Measurements from ENCODE around the gene GABRD.

GABRD gene, protein sequence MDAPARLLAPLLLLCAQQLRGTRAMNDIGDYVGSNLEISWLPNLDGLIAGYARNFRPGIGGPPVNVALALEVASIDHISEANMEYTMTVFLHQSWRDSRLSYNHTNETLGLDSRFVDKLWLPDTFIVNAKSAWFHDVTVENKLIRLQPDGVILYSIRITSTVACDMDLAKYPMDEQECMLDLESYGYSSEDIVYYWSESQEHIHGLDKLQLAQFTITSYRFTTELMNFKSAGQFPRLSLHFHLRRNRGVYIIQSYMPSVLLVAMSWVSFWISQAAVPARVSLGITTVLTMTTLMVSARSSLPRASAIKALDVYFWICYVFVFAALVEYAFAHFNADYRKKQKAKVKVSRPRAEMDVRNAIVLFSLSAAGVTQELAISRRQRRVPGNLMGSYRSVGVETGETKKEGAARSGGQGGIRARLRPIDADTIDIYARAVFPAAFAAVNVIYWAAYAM

DNA sequence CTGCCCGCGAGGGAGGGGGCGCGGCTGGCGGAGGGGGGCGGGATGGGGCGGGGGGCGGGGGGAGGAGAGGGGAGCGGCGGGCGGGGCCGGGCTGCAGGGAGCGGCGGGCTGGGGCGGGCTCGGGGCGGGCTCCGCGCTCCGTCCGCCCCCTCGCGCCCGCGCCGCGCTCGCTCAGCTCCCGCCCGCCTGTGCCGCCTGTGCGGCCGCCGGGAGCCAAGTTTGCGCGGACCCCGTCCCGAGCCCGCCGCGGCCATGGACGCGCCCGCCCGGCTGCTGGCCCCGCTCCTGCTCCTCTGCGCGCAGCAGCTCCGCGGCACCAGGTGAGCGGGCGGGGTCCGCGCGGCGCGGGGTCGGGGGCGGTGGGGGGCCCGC is at the start of gene GABRD:
GABRD (plus strand) TSS at position 174 of the 372 bp plus-strand sequence; CDS start at position 253, 79 bp downstream.
- H3K27me3 ChIP-seq (ENCODE audit: control insufficient read depth in 1 of 2, insufficient read depth in 2 of 2, low read length in 2 of 2): peaks cover 54 to 62% of the 10 kb centered on the region in 2 donors
- H3K27ac ChIP-seq (ENCODE audit: low read depth, low read length): no peak within 1 kb of the TSS
- H3K4me3 ChIP-seq (ENCODE audit: low read depth in 1 of 2, low read length in 2 of 2): no peak within 1 kb of the TSS
- H3K36me3 ChIP-seq (ENCODE audit: control insufficient read depth in 1 of 2, insufficient read depth in 2 of 2, low read length in 2 of 2): no peaks in the 10 kb centered on the region
- peaks cover 0 to 7% of the 10 kb centered on the region in 2 donors for H3K4me1 ChIP-seq (ENCODE audit: control insufficient read depth in 1 of 2, insufficient read depth in 2 of 2, low read length in 2 of 2)
- no peak within 1 kb of the TSS for H3K9ac ChIP-seq (ENCODE audit: low read depth in 1 of 2, low read length in 2 of 2)
- no peaks in the 10 kb centered on the region for H3K9me3 ChIP-seq (ENCODE audit: control insufficient read depth in 1 of 2, low read length in 2 of 2)

DNA sequence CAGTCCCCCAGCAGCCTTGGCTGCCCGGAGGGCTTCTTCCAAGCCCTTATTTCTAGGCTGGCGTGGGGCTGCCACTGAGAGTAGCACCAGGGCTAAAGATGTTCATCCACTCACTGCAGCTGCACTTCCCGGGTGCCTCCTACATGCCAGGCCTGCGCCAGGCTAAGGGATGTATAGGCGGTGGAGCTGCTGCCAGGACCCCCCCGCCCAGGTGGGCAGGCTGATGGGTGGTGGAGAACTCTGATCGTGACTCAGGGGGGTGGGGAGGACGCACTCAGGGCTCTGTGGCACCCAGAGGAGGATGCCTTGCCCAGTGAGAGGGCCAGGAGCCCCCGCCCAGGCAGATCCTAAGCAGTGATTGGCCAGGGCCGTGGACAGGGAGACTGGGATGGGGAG is 49.6 kb upstream of the GABRD start:
- Histone ChIP-seq H3K9ac (ENCODE audit: low read depth in 1 of 2, low read length in 2 of 2) (no peak overlapping the region), H3K4me1 (ENCODE audit: control insufficient read depth in 1 of 2, insufficient read depth in 2 of 2, low read length in 2 of 2) (no peaks in the 10 kb centered on the region), H3K27me3 (ENCODE audit: control insufficient read depth in 1 of 2, insufficient read depth in 2 of 2, low read length in 2 of 2) (peaks cover 0 to 3% of the 10 kb centered on the region in 2 donors), H3K36me3 (ENCODE audit: control insufficient read depth in 1 of 2, insufficient read depth in 2 of 2, low read length in 2 of 2) (no peaks in the 10 kb centered on the region), H3K9me3 (ENCODE audit: control insufficient read depth in 1 of 2, low read length in 2 of 2) (peaks cover 0 to 5% of the 10 kb centered on the region in 2 donors), H3K4me3 (ENCODE audit: low read depth in 1 of 2, low read length in 2 of 2) (no peak overlapping the region), H3K27ac (ENCODE audit: low read depth, low read length) (no peak overlapping the region)

DNA sequence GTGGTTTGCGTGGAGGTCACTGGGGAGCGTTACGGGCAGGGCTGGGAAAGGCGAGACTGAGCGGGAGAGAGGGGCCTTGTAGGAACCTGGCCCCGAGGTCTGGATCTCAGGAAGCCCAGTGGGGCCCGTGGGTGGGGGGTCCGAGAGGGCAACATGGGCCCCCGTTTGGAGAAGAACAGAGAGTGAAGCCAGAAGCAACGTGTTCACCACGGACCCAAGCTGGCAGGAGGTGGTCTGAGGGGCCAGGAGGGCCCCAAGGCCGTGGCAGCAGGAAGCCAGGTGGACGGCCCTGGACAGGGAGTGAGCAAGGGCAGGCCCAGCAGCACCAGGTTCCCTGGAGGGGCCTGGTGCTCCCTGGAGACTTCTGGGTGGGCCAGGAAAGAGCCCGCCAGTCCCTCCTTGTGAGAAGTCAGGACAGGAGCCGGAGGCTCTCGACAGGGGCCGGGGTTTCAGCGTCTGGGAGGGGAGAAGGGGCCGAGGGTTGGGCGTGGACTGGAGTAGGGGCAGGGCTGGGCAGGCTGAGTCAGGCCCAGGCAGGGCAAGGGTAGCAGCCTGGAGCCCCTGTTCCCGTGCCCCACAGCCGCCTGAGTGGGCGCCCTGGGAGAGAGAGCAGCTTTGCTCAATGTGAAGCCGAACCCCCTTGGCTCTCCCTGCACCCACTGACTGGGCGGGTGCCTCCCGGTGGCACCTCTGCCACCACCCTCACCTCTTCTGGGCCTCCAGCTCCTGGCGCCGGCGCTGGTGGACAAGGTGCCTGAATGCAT is 49.0 kb upstream of the GABRD start:
- Histone ChIP-seq H3K36me3 (ENCODE audit: control insufficient read depth in 1 of 2, insufficient read depth in 2 of 2, low read length in 2 of 2) (no peaks in the 10 kb centered on the region), H3K27ac (ENCODE audit: low read depth, low read length) (no peak overlapping the region), H3K9me3 (ENCODE audit: control insufficient read depth in 1 of 2, low read length in 2 of 2) (peaks cover 0 to 5% of the 10 kb centered on the region in 2 donors), H3K4me3 (ENCODE audit: low read depth in 1 of 2, low read length in 2 of 2) (no peak overlapping the region), H3K4me1 (ENCODE audit: control insufficient read depth in 1 of 2, insufficient read depth in 2 of 2, low read length in 2 of 2) (no peaks in the 10 kb centered on the region), H3K27me3 (ENCODE audit: control insufficient read depth in 1 of 2, insufficient read depth in 2 of 2, low read length in 2 of 2) (no peaks in the 10 kb centered on the region), H3K9ac (ENCODE audit: low read depth in 1 of 2, low read length in 2 of 2) (no peak overlapping the region)

DNA sequence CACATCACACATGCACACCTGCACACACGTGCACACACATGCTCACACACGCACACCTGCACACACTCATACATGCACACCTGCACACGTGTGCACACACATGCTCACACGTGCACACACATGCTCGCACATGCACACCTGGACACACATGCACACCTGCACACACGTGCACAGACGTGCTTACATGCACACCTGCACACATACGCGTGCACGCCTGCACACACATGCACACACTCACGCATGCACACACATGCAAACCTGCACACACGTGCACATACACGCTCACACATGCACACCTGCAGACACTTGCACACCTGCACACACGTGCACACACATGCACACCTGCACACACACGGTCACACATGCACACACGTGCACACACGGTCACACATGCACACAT is 48.1 kb upstream of the GABRD start:
- H3K9ac ChIP-seq (ENCODE audit: low read depth in 1 of 2, low read length in 2 of 2): no peak overlapping the region
- no peak overlapping the region for H3K27ac ChIP-seq (ENCODE audit: low read depth, low read length)
- H3K27me3 ChIP-seq (ENCODE audit: control insufficient read depth in 1 of 2, insufficient read depth in 2 of 2, low read length in 2 of 2): no peaks in the 10 kb centered on the region
- H3K4me1 ChIP-seq (ENCODE audit: control insufficient read depth in 1 of 2, insufficient read depth in 2 of 2, low read length in 2 of 2): no peaks in the 10 kb centered on the region
- no peaks in the 10 kb centered on the region for H3K36me3 ChIP-seq (ENCODE audit: control insufficient read depth in 1 of 2, insufficient read depth in 2 of 2, low read length in 2 of 2)
- peaks cover 0 to 5% of the 10 kb centered on the region in 2 donors for H3K9me3 ChIP-seq (ENCODE audit: control insufficient read depth in 1 of 2, low read length in 2 of 2)
- H3K4me3 ChIP-seq (ENCODE audit: low read depth in 1 of 2, low read length in 2 of 2): no peak overlapping the region

DNA sequence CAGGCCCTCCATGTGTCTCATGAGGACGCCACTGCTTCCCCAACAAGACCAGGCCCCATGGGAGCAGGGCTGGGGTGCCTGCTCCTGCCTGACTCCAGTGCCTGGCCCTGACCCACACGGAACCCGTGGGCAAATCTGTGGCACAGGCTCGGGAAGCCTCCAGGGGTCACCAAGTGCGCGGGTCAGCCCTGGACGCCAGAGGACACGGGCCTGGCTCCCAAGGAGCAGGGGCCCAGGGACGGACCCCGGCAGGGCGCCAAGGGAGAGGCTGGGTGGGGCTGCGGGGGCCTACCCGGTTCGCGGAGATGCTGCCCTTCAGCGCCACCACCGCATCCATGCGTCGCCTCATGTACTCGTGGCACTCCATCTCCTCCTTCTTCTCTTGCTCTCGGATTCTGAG is 47.5 kb upstream of the GABRD start:
- Histone ChIP-seq H3K9ac (ENCODE audit: low read depth in 1 of 2, low read length in 2 of 2) (no peak overlapping the region), H3K4me3 (ENCODE audit: low read depth in 1 of 2, low read length in 2 of 2) (no peak overlapping the region), H3K4me1 (ENCODE audit: control insufficient read depth in 1 of 2, insufficient read depth in 2 of 2, low read length in 2 of 2) (no peaks in the 10 kb centered on the region), H3K27me3 (ENCODE audit: control insufficient read depth in 1 of 2, insufficient read depth in 2 of 2, low read length in 2 of 2) (no peaks in the 10 kb centered on the region), H3K9me3 (ENCODE audit: control insufficient read depth in 1 of 2, low read length in 2 of 2) (peaks cover 0 to 5% of the 10 kb centered on the region in 2 donors), H3K36me3 (ENCODE audit: control insufficient read depth in 1 of 2, insufficient read depth in 2 of 2, low read length in 2 of 2) (no peaks in the 10 kb centered on the region), H3K27ac (ENCODE audit: low read depth, low read length) (no peak overlapping the region)

DNA sequence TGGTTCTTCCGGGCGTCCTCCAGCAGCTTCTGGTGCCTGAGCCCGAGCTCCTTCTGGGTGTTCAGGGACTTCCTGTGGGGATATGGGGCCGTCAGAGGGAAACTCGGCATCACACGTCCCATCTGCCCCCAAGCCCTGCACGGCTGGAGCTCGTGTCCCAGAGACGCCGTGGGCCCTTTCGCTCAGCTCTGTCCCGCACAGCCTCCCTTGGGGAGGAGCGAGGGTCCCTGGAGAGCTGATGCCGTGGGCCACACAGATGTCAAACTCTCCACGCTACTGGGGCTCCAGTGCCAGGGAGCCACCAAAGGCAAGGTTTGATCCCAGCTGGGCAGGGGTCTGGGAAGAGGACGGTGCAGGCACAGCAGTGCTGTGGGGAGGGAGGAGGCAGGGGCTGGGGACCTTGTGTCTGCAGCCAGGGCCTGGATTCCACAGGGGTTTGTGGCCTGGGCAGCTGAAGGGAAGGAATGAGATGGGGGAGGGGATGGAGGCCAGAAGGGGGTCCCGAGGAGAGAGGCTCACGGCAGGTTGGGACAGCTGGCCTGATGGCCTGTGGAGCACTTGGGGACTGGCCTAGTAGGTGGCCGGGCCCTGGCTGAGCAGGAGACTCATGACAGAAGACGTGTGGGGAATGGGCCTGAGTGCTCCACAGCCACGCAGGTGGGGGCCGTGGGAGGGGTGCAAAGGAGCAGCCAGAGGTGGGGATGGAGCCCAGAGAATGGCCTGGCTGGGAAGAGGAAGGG is 46.0 kb upstream of the GABRD start:
- H3K27ac ChIP-seq (ENCODE audit: low read depth, low read length): no peak overlapping the region
- H3K36me3 ChIP-seq (ENCODE audit: control insufficient read depth in 1 of 2, insufficient read depth in 2 of 2, low read length in 2 of 2): no peaks in the 10 kb centered on the region
- H3K27me3 ChIP-seq (ENCODE audit: control insufficient read depth in 1 of 2, insufficient read depth in 2 of 2, low read length in 2 of 2): no peaks in the 10 kb centered on the region
- H3K9ac ChIP-seq (ENCODE audit: low read depth in 1 of 2, low read length in 2 of 2): no peak overlapping the region
- H3K4me3 ChIP-seq (ENCODE audit: low read depth in 1 of 2, low read length in 2 of 2): no peak overlapping the region
- H3K9me3 ChIP-seq (ENCODE audit: control insufficient read depth in 1 of 2, low read length in 2 of 2): peaks cover 0 to 5% of the 10 kb centered on the region in 2 donors
- H3K4me1 ChIP-seq (ENCODE audit: control insufficient read depth in 1 of 2, insufficient read depth in 2 of 2, low read length in 2 of 2): no peaks in the 10 kb centered on the region

DNA sequence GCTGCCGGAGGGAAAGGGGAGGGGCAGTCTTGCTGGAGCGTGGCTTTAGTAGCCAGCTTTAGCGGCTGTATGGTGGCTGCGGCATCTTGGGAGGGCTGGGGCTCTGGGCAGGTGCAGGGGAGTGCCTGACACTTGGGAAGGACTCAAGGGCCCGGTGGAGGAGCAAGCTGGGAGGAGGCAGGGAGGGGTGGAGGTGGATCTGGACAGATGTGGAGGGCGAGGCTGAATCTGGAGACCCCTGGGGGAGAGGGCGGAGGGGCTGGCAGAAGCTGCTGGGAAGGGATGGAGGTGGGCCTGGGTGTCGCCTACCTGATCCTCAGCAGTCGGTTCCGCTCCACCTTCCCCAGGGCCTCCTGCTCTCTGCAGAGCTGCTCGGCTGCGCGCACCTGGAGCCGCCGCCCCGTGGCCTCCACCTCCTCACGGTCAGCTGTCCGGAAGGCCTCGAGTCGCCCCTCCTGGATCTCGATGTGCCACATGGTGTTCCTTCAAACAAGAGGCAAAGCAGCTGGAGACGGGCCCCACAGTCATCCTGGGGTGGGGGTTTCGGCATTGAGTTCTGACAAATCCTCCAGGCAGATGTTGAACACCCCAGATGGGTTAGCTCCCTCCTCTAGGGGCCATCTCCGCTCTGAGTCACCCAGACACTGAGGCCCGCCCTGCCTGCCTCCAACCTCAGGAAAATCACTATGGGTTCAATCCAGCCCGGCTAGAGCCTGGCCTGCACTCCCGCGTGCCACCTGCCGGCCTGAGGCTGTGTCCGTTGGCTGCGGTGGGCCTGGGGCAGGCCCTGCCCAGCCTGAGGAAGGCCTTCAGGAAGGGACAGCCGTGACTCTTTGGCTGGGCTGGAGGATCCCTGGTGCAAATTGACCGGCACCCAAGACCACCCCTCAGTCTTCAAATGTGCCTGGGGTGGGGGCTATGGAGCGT is 45.2 kb upstream of the GABRD start:
- H3K9ac ChIP-seq (ENCODE audit: low read depth in 1 of 2, low read length in 2 of 2): no peak overlapping the region
- H3K4me3 ChIP-seq (ENCODE audit: low read depth in 1 of 2, low read length in 2 of 2): no peak overlapping the region
- no peaks in the 10 kb centered on the region for H3K27me3 ChIP-seq (ENCODE audit: control insufficient read depth in 1 of 2, insufficient read depth in 2 of 2, low read length in 2 of 2)
- H3K27ac ChIP-seq (ENCODE audit: low read depth, low read length): no peak overlapping the region
- peaks cover under 1 to 5% of the 10 kb centered on the region in 2 donors for H3K9me3 ChIP-seq (ENCODE audit: control insufficient read depth in 1 of 2, low read length in 2 of 2)
- H3K36me3 ChIP-seq (ENCODE audit: control insufficient read depth in 1 of 2, insufficient read depth in 2 of 2, low read length in 2 of 2): no peaks in the 10 kb centered on the region
- H3K4me1 ChIP-seq (ENCODE audit: control insufficient read depth in 1 of 2, insufficient read depth in 2 of 2, low read length in 2 of 2): no peaks in the 10 kb centered on the region

DNA sequence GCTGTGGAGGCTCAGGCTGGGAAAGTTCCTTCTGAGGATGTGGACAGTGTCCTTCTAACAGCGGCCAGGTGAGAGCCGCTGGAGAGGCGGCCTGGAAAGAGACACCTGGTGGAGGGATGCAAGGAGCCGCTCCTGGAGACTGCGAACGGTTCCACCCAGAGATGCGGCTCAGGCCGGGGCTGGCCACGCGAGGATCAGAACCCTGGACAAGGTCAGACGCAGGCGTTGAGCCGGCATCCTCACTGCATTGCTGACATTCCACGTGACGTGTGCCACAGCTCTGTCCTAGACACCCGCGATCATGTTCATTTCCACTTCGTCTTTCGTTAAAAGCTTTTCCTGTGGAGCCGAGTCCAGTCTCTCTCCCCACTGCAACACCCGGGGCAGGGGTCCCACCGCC is 44.3 kb upstream of the GABRD start:
- Histone ChIP-seq H3K27me3 (ENCODE audit: control insufficient read depth in 1 of 2, insufficient read depth in 2 of 2, low read length in 2 of 2) (no peaks in the 10 kb centered on the region), H3K4me1 (ENCODE audit: control insufficient read depth in 1 of 2, insufficient read depth in 2 of 2, low read length in 2 of 2) (no peaks in the 10 kb centered on the region), H3K4me3 (ENCODE audit: low read depth in 1 of 2, low read length in 2 of 2) (no peak overlapping the region), H3K9me3 (ENCODE audit: control insufficient read depth in 1 of 2, low read length in 2 of 2) (peaks cover 8 to 12% of the 10 kb centered on the region in 2 donors), H3K9ac (ENCODE audit: low read depth in 1 of 2, low read length in 2 of 2) (no peak overlapping the region), H3K36me3 (ENCODE audit: control insufficient read depth in 1 of 2, insufficient read depth in 2 of 2, low read length in 2 of 2) (no peaks in the 10 kb centered on the region), H3K27ac (ENCODE audit: low read depth, low read length) (no peak overlapping the region)

DNA sequence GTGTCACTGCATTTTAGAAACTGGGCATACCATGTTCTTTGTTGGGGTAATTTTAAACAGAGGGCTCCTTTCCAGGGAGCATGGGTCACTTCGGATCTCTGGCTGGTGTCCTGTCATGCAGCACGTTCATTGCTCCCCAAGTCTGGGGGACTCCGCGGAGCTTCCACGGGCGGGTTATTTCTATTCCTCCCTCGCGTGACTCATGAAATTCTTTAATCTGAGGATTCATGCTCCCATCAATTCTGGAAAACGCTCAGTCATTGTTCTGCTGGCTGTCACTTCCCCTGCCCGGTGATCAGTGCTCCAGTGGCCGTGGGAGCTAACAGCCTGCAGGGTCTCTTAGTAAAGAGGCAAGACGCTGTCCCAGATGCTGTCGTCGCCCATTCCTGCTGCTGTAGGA is 43.6 kb upstream of the GABRD start:
- no peak overlapping the region for H3K27ac ChIP-seq (ENCODE audit: low read depth, low read length)
- no peaks in the 10 kb centered on the region for H3K4me1 ChIP-seq (ENCODE audit: control insufficient read depth in 1 of 2, insufficient read depth in 2 of 2, low read length in 2 of 2)
- H3K9ac ChIP-seq (ENCODE audit: low read depth in 1 of 2, low read length in 2 of 2): no peak overlapping the region
- no peak overlapping the region for H3K4me3 ChIP-seq (ENCODE audit: low read depth in 1 of 2, low read length in 2 of 2)
- peaks cover 8 to 12% of the 10 kb centered on the region in 2 donors for H3K9me3 ChIP-seq (ENCODE audit: control insufficient read depth in 1 of 2, low read length in 2 of 2)
- H3K36me3 ChIP-seq (ENCODE audit: control insufficient read depth in 1 of 2, insufficient read depth in 2 of 2, low read length in 2 of 2): no peaks in the 10 kb centered on the region
- no peaks in the 10 kb centered on the region for H3K27me3 ChIP-seq (ENCODE audit: control insufficient read depth in 1 of 2, insufficient read depth in 2 of 2, low read length in 2 of 2)
